COR-L47 (cell line): ENCODE data around the gene RASSF10.
"Not testable (repeated sequence)": the region's sequence is repeated elsewhere in the genome, so short reads cannot be mapped to it uniquely, and the experiment has no call there.

Experiments
- DNase-seq: peaks from one replicate; lab custom pipeline; 2025; lab: John Stamatoyannopoulos, UW

Gene RASSF10

GRCh38 chr11:13026722-13027121, 17.6 kb downstream of the RASSF10 start:
- DNase-seq: no peak

GRCh38 chr11:13028322-13028721, 19.2 kb downstream of the RASSF10 start:
- no peak for DNase-seq

GRCh38 chr11:13029872-13030271, 20.8 kb downstream of the RASSF10 start:
- no peak for DNase-seq

- no peak for DNase-seq
These were observed 21.7 kb downstream of the RASSF10 start for GRCh38 chr11:13030857-13031256.

GRCh38 chr11:13031349-13031748, 22.2 kb downstream of the RASSF10 start:
- no peak for DNase-seq

- no peak for DNase-seq
These were observed 24.8 kb downstream of the RASSF10 start for GRCh38 chr11:13033760-13034533.

- no peak for DNase-seq
These were observed 26.6 kb downstream of the RASSF10 start for GRCh38 chr11:13035711-13036110.

- no peak for DNase-seq
These were observed 27.1 kb downstream of the RASSF10 start for GRCh38 chr11:13036235-13036634.

- no peak for DNase-seq
These were observed 29.2 kb downstream of the RASSF10 start for GRCh38 chr11:13038366-13038765.

GRCh38 chr11:13039126-13039525, 30.0 kb downstream of the RASSF10 start:
- DNase-seq: no peak

- DNase-seq: no peak
These were observed 31.9 kb downstream of the RASSF10 start for GRCh38 chr11:13040969-13041561.

- DNase-seq: no peak
These were observed 33.8 kb downstream of the RASSF10 start for GRCh38 chr11:13042873-13043342.

- no peak for DNase-seq
These were observed 35.0 kb downstream of the RASSF10 start for GRCh38 chr11:13043912-13044628.

GRCh38 chr11:13045089-13045488, 36.0 kb downstream of the RASSF10 start:
- DNase-seq: not testable (repeated sequence)

- no peak for DNase-seq
These were observed 36.6 kb downstream of the RASSF10 start for GRCh38 chr11:13045734-13046133.

- DNase-seq: no peak
These were observed 37.8 kb downstream of the RASSF10 start for GRCh38 chr11:13046637-13047570.

- DNase-seq: no peak
These were observed 38.8 kb downstream of the RASSF10 start for GRCh38 chr11:13047884-13048283.

GRCh38 chr11:13051257-13051656, 42.1 kb downstream of the RASSF10 start:
- DNase-seq: no peak

GRCh38 chr11:13052130-13052571, 43.0 kb downstream of the RASSF10 start:
- DNase-seq: no peak

GRCh38 chr11:13053255-13053917, 44.3 kb downstream of the RASSF10 start:
- DNase-seq: no peak

- DNase-seq: no peak
These were observed 45.2 kb downstream of the RASSF10 start for GRCh38 chr11:13054278-13054677.
